HCT116 (cell line): ENCODE data around the gene ARHGAP28. TPM values are rescaled to one million over a fixed set of nuclear protein-coding genes. Genes with fewer than 3 reads are reported as not detected.

Source experiments
- ATAC-seq: fragments of 200-7000 bp; cut with Tn5 transposase; 2 replicates; pipeline ENCODE4 v1.9.1; 2020; ENCODE audit warnings: mild to moderate bottlenecking, moderate library complexity
- BruUV-seq: library from RNA; stranded (reverse); fragments of 400-500 nt; replicated peaks from 2 replicates; lab custom pipeline; 2021; lab: Mats Ljungman, UMichigan
- CTCF ChIA-PET: fragments of 300-600 bp; sonication (Branson Sonifier 250); formaldehyde crosslinking; loops from one replicate; lab custom pipeline; 2021; ENCODE audit warnings: antibody characterized with exemption; lab: Charles Lee
- POLR2A ChIA-PET: fragments of 300-600, 350-600 bp; sonication (Branson Sonifier 250); formaldehyde crosslinking; loops from one replicate; lab custom pipeline; 2021; ENCODE audit warnings: antibody characterized with exemption; lab: Charles Lee
- RAD21 ChIA-PET, 2 experiments: fragments of 300-600 bp; sonication (Branson Sonifier 250); formaldehyde crosslinking; loops; one replicate each; lab custom pipeline; 2023; ENCODE audit warnings: low total read pairs in 2 of 2; ENCODE audit not compliant: uncharacterized antibody in 2 of 2, unreplicated experiment in 2 of 2, low non-redundant PET in 1 of 2; lab: Charles Lee
- DNase-seq: peaks from one replicate; pipeline ENCODE4 v3.0.0-alpha.2; 2010; ENCODE audit warnings: low read depth, low spot score
- H2AFZ ChIP-seq: fragments of 200-600 bp; shearing (Covaris generic), sonication (generic); 2 replicates; pipeline ENCODE4 v1.6.1; 2017; ENCODE audit warnings: low read depth, mixed run types, mixed read lengths, antibody characterized with exemption, low read length; ENCODE audit not compliant: poor library complexity, severe bottlenecking
- H3K27ac ChIP-seq: 2 replicates; pipeline ENCODE4 v1.5.1; 2012; ENCODE audit warnings: low read depth, low read length
- H3K27me3 ChIP-seq: fragments of 200-600 bp; sonication (generic); 2 replicates; pipeline ENCODE4 v1.6.1; 2016; ENCODE audit warnings: mixed run types, low read length, mixed read lengths; ENCODE audit not compliant: insufficient read depth
- H3K36me3 ChIP-seq, 2 experiments: fragments of 200-500 bp in 1 of 2; fragments of 200-600 bp in 1 of 2; sonication (Bioruptor generic) in 1 of 2; sonication (generic) in 1 of 2; 2 replicates each; pipeline versions ENCODE4 v1.5.1 to v1.6.1; 2014 to 2016; ENCODE audit warnings: low read length in 2 of 2, inconsistent platforms in 1 of 2, mixed read lengths in 1 of 2, mixed run types in 1 of 2; ENCODE audit not compliant: insufficient read depth in 2 of 2, control insufficient read depth in 1 of 2
- H3K4me1 ChIP-seq, 2 experiments: fragments of 200-600 bp in 1 of 2; sonication (generic) in 1 of 2; 2 replicates each; pipeline versions ENCODE4 v1.5.1 to v1.6.1; 2012 to 2017; ENCODE audit warnings: low read length in 2 of 2, inconsistent platforms in 1 of 2, mild to moderate bottlenecking in 1 of 2, mixed read lengths in 1 of 2, mixed run types in 1 of 2, moderate library complexity in 1 of 2; ENCODE audit not compliant: insufficient read depth in 2 of 2, control insufficient read depth in 1 of 2
- H3K4me2 ChIP-seq: fragments of 200-600 bp; sonication (generic); 2 replicates; pipeline ENCODE4 v1.6.1; 2017; ENCODE audit warnings: mixed run types, low read length, mixed read lengths
- H3K4me3 ChIP-seq, 2 experiments: fragments of 200-600 bp in 1 of 2; sonication (generic) in 1 of 2; replicated peaks in 1 of 2; 2 replicates each; pipeline ENCODE4 v1.5.1; 2011 to 2016; ENCODE audit warnings: low read length in 2 of 2, control low read depth in 1 of 2, low read depth in 1 of 2, mild to moderate bottlenecking in 1 of 2, mixed read lengths in 1 of 2, mixed run types in 1 of 2
- H3K79me2 ChIP-seq: fragments of 200-600 bp; sonication (generic); 2 replicates; pipeline ENCODE4 v1.6.1; 2017; ENCODE audit warnings: mild to moderate bottlenecking, mixed run types, low read length, moderate library complexity, mixed read lengths; ENCODE audit not compliant: insufficient read depth
- H3K9ac ChIP-seq: fragments of 200-600 bp; sonication (generic); 2 replicates; pipeline ENCODE4 v1.6.1; 2016; ENCODE audit warnings: low read length, mixed read lengths
- H3K9me2 ChIP-seq: fragments of 200-600 bp; sonication (generic), shearing (Covaris generic); 2 replicates; pipeline ENCODE4 v1.6.1; 2017; ENCODE audit warnings: mixed run types, mild to moderate bottlenecking, moderate library complexity; ENCODE audit not compliant: insufficient read depth
- H3K9me3 ChIP-seq, 2 experiments: fragments of 200-500 bp in 1 of 2; fragments of 200-600 bp in 1 of 2; sonication (Bioruptor generic) in 1 of 2; sonication (generic) in 1 of 2; 2 replicates each; pipeline ENCODE4 v1.6.1; 2014 to 2017; ENCODE audit warnings: low read length in 2 of 2, mixed read lengths in 2 of 2, inconsistent platforms in 1 of 2, low read depth in 1 of 2, mild to moderate bottlenecking in 1 of 2, mixed run types in 1 of 2, moderate library complexity in 1 of 2; ENCODE audit not compliant: control insufficient read depth in 1 of 2, insufficient read depth in 1 of 2
- H4K20me1 ChIP-seq: fragments of 200-600 bp; sonication (generic), shearing (Covaris generic); 2 replicates; pipeline ENCODE4 v1.6.1; 2017; ENCODE audit warnings: mixed run types, mild to moderate bottlenecking, moderate library complexity; ENCODE audit not compliant: insufficient read depth
- EGR1 ChIP-seq: IDR thresholded peaks from 2 replicates; pipeline ENCODE4 v1.6.1; 2012; ENCODE audit warnings: low read depth
- SIN3A ChIP-seq: IDR thresholded peaks from 2 replicates; pipeline ENCODE4 v1.6.1; 2012; ENCODE audit warnings: low read depth
- ZFX ChIP-seq: fragments of 450-650 bp; IDR thresholded peaks from 2 replicates; pipeline ENCODE4 v1.6.1; 2017
- intact Hi-C: fragments of 100-400 bp; cut with micrococcal nuclease; formaldehyde crosslinking; loops from 2 replicates; pipeline ENCODE4 v1.10.0; 2022
- total RNA-seq: library from RNA; stranded (reverse); gene quantifications from one replicate; pipeline ENCODE4 v1.2.1, GENCODE V29; 2021; ENCODE audit not compliant: unreplicated experiment
- TF ChIP-seq, protein P1 (sequence below): IDR thresholded peaks from 2 replicates; pipeline ENCODE4 v1.6.1; 2012; ENCODE audit warnings: low read depth
- TF ChIP-seq, protein P2 (sequence below): IDR thresholded peaks from 2 replicates; pipeline ENCODE4 v1.6.1; 2012

The ARHGAP28 gene
- total RNA-seq, 1 experiment from 2014 or later = not detected

DNA sequence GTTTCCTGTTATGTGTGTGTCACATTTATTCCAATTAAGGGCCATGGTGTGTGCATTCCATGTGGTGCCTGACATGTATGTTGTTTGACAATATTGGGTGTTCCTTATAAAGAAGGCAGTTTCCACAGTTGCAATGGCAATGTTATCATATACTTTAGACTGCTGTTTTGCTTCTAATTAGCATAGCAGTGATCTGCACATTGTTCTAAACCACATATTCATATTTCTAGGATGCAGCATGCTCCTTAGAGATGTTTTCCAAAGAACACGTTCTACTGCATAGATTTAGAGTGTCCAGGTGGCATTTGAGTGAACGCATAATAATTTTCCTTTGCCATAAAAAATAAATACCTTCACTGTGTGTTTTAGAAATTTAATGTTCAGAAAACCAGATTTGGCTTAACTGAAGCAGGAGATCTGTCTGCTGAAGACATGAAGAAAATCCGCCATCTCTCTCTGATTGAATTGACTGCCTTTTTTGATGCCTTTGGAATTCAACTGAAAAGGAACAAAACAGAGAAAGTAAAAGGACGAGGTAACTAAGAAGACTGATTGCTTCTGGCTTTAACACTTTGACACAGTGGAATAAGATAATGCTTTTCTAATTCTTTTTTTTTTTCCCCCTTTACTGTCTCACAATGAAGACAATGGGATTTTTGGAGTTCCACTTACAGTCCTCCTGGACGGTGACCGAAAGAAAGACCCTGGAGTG, 143.7 kb downstream of the ARHGAP28 start:
- H3K9ac ChIP-seq = no peak overlapping the region
- no peaks in the 10 kb centered on the region for H3K9me2 ChIP-seq
- ATAC-seq (no peak), DNase-seq (no peak)
- no peaks in the 10 kb centered on the region for H3K36me3 ChIP-seq
- H3K27ac ChIP-seq = no peak overlapping the region
- H3K79me2 ChIP-seq = no peaks in the 10 kb centered on the region
- no peaks in the 10 kb centered on the region for H4K20me1 ChIP-seq
- BruUV-seq = no TSS peak
- no peaks in the 10 kb centered on the region for H3K27me3 ChIP-seq
- intact Hi-C loops = no loop called here
- peaks cover 5 to 23% of the 10 kb centered on the region in 2 experiments; a peak in 2 of 4 replicates for H3K9me3 ChIP-seq
- RAD21 ChIA-PET = no interaction called here
- no peak for TF ChIP-seq SIN3A
- TF ChIP-seq ZFX = no peak
- TF ChIP-seq, protein P1, sequence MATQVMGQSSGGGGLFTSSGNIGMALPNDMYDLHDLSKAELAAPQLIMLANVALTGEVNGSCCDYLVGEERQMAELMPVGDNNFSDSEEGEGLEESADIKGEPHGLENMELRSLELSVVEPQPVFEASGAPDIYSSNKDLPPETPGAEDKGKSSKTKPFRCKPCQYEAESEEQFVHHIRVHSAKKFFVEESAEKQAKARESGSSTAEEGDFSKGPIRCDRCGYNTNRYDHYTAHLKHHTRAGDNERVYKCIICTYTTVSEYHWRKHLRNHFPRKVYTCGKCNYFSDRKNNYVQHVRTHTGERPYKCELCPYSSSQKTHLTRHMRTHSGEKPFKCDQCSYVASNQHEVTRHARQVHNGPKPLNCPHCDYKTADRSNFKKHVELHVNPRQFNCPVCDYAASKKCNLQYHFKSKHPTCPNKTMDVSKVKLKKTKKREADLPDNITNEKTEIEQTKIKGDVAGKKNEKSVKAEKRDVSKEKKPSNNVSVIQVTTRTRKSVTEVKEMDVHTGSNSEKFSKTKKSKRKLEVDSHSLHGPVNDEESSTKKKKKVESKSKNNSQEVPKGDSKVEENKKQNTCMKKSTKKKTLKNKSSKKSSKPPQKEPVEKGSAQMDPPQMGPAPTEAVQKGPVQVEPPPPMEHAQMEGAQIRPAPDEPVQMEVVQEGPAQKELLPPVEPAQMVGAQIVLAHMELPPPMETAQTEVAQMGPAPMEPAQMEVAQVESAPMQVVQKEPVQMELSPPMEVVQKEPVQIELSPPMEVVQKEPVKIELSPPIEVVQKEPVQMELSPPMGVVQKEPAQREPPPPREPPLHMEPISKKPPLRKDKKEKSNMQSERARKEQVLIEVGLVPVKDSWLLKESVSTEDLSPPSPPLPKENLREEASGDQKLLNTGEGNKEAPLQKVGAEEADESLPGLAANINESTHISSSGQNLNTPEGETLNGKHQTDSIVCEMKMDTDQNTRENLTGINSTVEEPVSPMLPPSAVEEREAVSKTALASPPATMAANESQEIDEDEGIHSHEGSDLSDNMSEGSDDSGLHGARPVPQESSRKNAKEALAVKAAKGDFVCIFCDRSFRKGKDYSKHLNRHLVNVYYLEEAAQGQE = no peak
- no peak for TF ChIP-seq EGR1
- TF ChIP-seq, protein P2, sequence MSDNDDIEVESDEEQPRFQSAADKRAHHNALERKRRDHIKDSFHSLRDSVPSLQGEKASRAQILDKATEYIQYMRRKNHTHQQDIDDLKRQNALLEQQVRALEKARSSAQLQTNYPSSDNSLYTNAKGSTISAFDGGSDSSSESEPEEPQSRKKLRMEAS = no peak
- POLR2A ChIA-PET = no interaction called here
- no peaks in the 10 kb centered on the region for H3K4me1 ChIP-seq
- no peak overlapping the region for H3K4me3 ChIP-seq
- H2AFZ ChIP-seq = no peak overlapping the region
- H3K4me2 ChIP-seq = no peak overlapping the region
- CTCF ChIA-PET = no interaction called here
